ENCODE measurements around the gene MYO9B. TPM values are rescaled to one million over a fixed set of nuclear protein-coding genes. Genes with fewer than 3 reads are reported as not detected.

MYO9B gene
- polyA plus RNA-seq, 2 of the 4 experiments (the other 2 are of a cell fraction): 13.0 to 27.7 TPM

- no peaks in the 10 kb centered on the region for H3K9me3 ChIP-seq
- 96% methylated on average over 7 of the region's 12 CpGs for WGBS (ENCODE audit: missing lambda C conversion rate)
- H3K4me1 ChIP-seq: no peaks in the 10 kb centered on the region
- POLR2A ChIA-PET: no interaction called here
- CTCF ChIA-PET: interaction anchor here (0.9 kb wide), 2 partner anchors 15 to 83 kb away, joined by 3 read pairs; no protein-coding TSS in a partner anchor
- no peak for DNase-seq (ENCODE audit: low read depth in 1 of 2, low spot score in 1 of 2)
- no peak overlapping the region for H3K4me3 ChIP-seq
- no peak for TF ChIP-seq CBX2 (IDR thresholded peaks at IDR 0.05; ENCODE audit: borderline replicate concordance, low read depth)
- no peak for TF ChIP-seq SREBF2 (IDR thresholded peaks at IDR 0.05)
- TF ChIP-seq EP300 (IDR thresholded peaks at IDR 0.05): no peak
- TF ChIP-seq HOXB13 (CRISPR knock-in tag; IDR thresholded peaks at IDR 0.05; ENCODE audit: low read depth): no peak
- TF ChIP-seq MAX (IDR thresholded peaks at IDR 0.05): no peak
- TF ChIP-seq RNF2 (IDR thresholded peaks at IDR 0.05; ENCODE audit: borderline replicate concordance, low read depth): no peak
- no peak for TF ChIP-seq NFE2L2 (conservative IDR thresholded peaks at IDR 0.05; ENCODE audit: low read length)
- TF ChIP-seq TP53 (CRISPR knock-in tag; IDR thresholded peaks at IDR 0.05): no peak
- no peak for TF ChIP-seq NR3C1 (IDR thresholded peaks at IDR 0.05)
- TF ChIP-seq MAZ (IDR thresholded peaks at IDR 0.05; ENCODE audit: borderline replicate concordance, low read depth, low read length): no peak
- TF ChIP-seq ZFP36 (IDR thresholded peaks at IDR 0.05; ENCODE audit: borderline replicate concordance, partially characterized antibody): no peak
- no peak for TF ChIP-seq CBX8 (IDR thresholded peaks at IDR 0.05)
- TF ChIP-seq RARB (CRISPR knock-in tag; IDR thresholded peaks at IDR 0.05): no peak
- no peak for TF ChIP-seq JUNB (IDR thresholded peaks at IDR 0.05)
- TF ChIP-seq ZC3H11A (IDR thresholded peaks at IDR 0.05): no peak
- no peak for TF ChIP-seq KDM5A (IDR thresholded peaks at IDR 0.05)
- TF ChIP-seq ELK1 (IDR thresholded peaks at IDR 0.05; ENCODE audit: low read depth, low read length): no peak
- TF ChIP-seq CEBPB (IDR thresholded peaks at IDR 0.05): no peak
- FAIRE-seq: no peak
- ATAC-seq: no peak
- no peak overlapping the region for H3K4me2 ChIP-seq
- no peak overlapping the region for H3K27ac ChIP-seq
These were observed 81.3 kb downstream of the MYO9B start for GRCh38 chr19:17156947-17157302.

- ChIA-PET CTCF (interaction anchor here (1.5 kb wide), 1 partner anchor 17 kb away, joined by 3 read pairs; no protein-coding TSS in a partner anchor), POLR2A (no interaction called here)
- TF ChIP-seq SREBF2 (IDR thresholded peaks at IDR 0.05): no peak
- TF ChIP-seq PBX3 (IDR thresholded peaks at IDR 0.05): no peak
- no peak for TF ChIP-seq CHD2 (IDR thresholded peaks at IDR 0.05; ENCODE audit: low read length, partially characterized antibody)
- TF ChIP-seq RFX5 (IDR thresholded peaks at IDR 0.05): no peak
- no peak overlapping the region for H3K4me3 ChIP-seq
- H3K4me2 ChIP-seq: no peak overlapping the region
- WGBS (ENCODE audit: missing lambda C conversion rate): 92% methylated on average over 8 of the region's 15 CpGs
- H3K4me1 ChIP-seq: no peaks in the 10 kb centered on the region
- ATAC-seq (no peak), DNase-seq (ENCODE audit: low read depth in 1 of 2, low spot score in 1 of 2) (no peak), FAIRE-seq (no peak)
- 0 out of 3 replicates have a peak, but pooled peaks cover 3% of the 10 kb centered on the region for H3K9me3 ChIP-seq
- H3K27ac ChIP-seq: no peak overlapping the region
These were observed 83.0 kb downstream of the MYO9B start for GRCh38 chr19:17158584-17158983.

- Histone ChIP-seq H3K4me1 (no peaks in the 10 kb centered on the region), H3K4me2 (no peak overlapping the region), H3K4me3 (no peak overlapping the region), H3K27ac (no peak overlapping the region), H3K9me3 (0 out of 3 replicates have a peak, but pooled peaks cover 3% of the 10 kb centered on the region)
- ATAC-seq (0 out of 6 replicates have a peak, but pooled peaks of 1 of the 2 experiments have one; percentile 19), FAIRE-seq (no peak), DNase-seq (ENCODE audit: low read depth in 1 of 2, low spot score in 1 of 2) (no peak)
- TF ChIP-seq SMC3 (IDR thresholded peaks at IDR 0.05): no peak
- TF ChIP-seq RAD21 (conservative IDR thresholded peaks at IDR 0.05 in 1 of 2, IDR thresholded peaks at IDR 0.05 in 1 of 2): no peak
- no peak for TF ChIP-seq RCOR1 (IDR thresholded peaks at IDR 0.05; ENCODE audit: low read depth, low read length)
- no peak for TF ChIP-seq CEBPB (IDR thresholded peaks at IDR 0.05)
- no peak for TF ChIP-seq HMGXB4 (CRISPR knock-in tag; IDR thresholded peaks at IDR 0.05; ENCODE audit: borderline replicate concordance)
- TF ChIP-seq CHD4 (IDR thresholded peaks at IDR 0.05; ENCODE audit: borderline replicate concordance): no peak
- TF ChIP-seq CTCF (IDR thresholded peaks at IDR 0.05): no peak
- TF ChIP-seq HEYL (CRISPR knock-in tag; IDR thresholded peaks at IDR 0.05): no peak
- no peak for TF ChIP-seq MAFK (IDR thresholded peaks at IDR 0.05; ENCODE audit: partially characterized antibody)
- ChIA-PET POLR2A (no interaction called here), CTCF (interaction anchor here (0.8 to 1.5 kb wide), 3 partner anchors 16 to 123 kb away, joined by 3 read pairs; no protein-coding TSS in a partner anchor)
- 88% methylated on average over 6 of the region's 9 CpGs for WGBS (ENCODE audit: missing lambda C conversion rate)
These were observed 84.2 kb downstream of the MYO9B start for GRCh38 chr19:17159466-17160393.

All from A549 (cell line).